Measurements from ENCODE around the gene SHROOM3. TPM values are rescaled to one million over a fixed set of nuclear protein-coding genes. Genes with fewer than 3 reads are reported as not detected.
A peak's percentile ranks its signal among the peaks of the same experiment; 100 is the strongest.

The SHROOM3 gene
- total RNA-seq, 2 donors from 2014 or later, result 18.1 to 21.8 TPM

- WGBS, 2 experiments (ENCODE audit: insufficient coverage in 1 of 2, insufficient read length in 1 of 2), result 80 to 86% methylated on average over 5 to 6 of the region's 6 CpGs
- peaks cover 3% of the 10 kb centered on the region for H3K9me3 Mint-ChIP-seq
- Histone ChIP-seq H3K27me3 (ENCODE audit: control insufficient read depth, insufficient read depth, low read length, poor library complexity, severe bottlenecking) (no peaks in the 10 kb centered on the region), H3K9ac (ENCODE audit: extremely low read depth, low read length, poor library complexity, severe bottlenecking) (no peak overlapping the region), H3K4me1 (ENCODE audit: control insufficient read depth, insufficient read depth, low read length) (peaks cover 3% of the 10 kb centered on the region), H3K27ac (ENCODE audit: low read depth, low read length) (peak overlapping the region; percentile 4), H3K4me3 (ENCODE audit: low read length) (no peak overlapping the region), H3K9me3 (ENCODE audit: control insufficient read depth, low read length) (no peaks in the 10 kb centered on the region), H3K36me3 (ENCODE audit: control insufficient read depth, insufficient read depth, low read length) (no peaks in the 10 kb centered on the region)
- no peak overlapping the region for H3K4me3 Mint-ChIP-seq
- no peaks in the 10 kb centered on the region for H3K36me3 Mint-ChIP-seq (ENCODE audit: low read depth)
- no peak for DNase-seq
- TF ChIP-seq CTCF (conservative IDR thresholded peaks at IDR 0.05), result no peak
- no peaks in the 10 kb centered on the region for H3K27me3 Mint-ChIP-seq (ENCODE audit: insufficient read depth)
- peaks cover 11% of the 10 kb centered on the region for H3K4me1 Mint-ChIP-seq
- H3K27ac Mint-ChIP-seq, result no peak overlapping the region
Observed at GRCh38 chr4:76489686-76490161, 54.7 kb downstream of the SHROOM3 start.

DNA sequence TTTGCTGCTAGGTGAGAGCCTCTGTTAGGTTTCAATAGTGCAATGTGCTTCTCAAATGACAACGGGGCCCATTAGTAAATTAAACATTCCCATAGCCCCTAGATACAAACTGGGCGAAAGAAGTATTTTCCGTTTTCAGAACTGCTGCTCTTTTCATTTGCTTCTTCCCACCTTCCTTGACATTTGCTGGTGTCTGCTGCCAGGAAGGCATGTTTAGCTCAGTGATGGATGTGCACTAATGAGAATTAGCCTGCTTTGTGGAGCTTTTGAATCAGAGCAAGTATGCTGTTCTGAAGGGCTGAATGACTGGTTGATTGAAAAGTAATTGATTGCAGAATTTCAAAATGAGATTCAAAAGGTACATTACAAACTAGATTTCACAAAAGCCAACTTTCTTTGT is 57.0 kb downstream of the SHROOM3 start:
- Mint-ChIP-seq H3K36me3 (ENCODE audit: low read depth) (no peaks in the 10 kb centered on the region), H3K4me3 (no peak overlapping the region), H3K4me1 (no peaks in the 10 kb centered on the region), H3K9me3 (peaks cover 3% of the 10 kb centered on the region), H3K27me3 (ENCODE audit: insufficient read depth) (no peaks in the 10 kb centered on the region), H3K27ac (no peak overlapping the region)
- H3K36me3 ChIP-seq (ENCODE audit: control insufficient read depth, insufficient read depth, low read length), result no peaks in the 10 kb centered on the region
- H3K27me3 ChIP-seq (ENCODE audit: control insufficient read depth, insufficient read depth, low read length, poor library complexity, severe bottlenecking), result no peaks in the 10 kb centered on the region
- no peak for DNase-seq
- no peak for TF ChIP-seq CTCF (conservative IDR thresholded peaks at IDR 0.05)
- H3K9me3 ChIP-seq (ENCODE audit: control insufficient read depth, low read length), result no peaks in the 10 kb centered on the region
- H3K9ac ChIP-seq (ENCODE audit: extremely low read depth, low read length, poor library complexity, severe bottlenecking), result no peak overlapping the region
- H3K4me3 ChIP-seq (ENCODE audit: low read length), result no peak overlapping the region
- H3K4me1 ChIP-seq (ENCODE audit: control insufficient read depth, insufficient read depth, low read length), result no peaks in the 10 kb centered on the region
- WGBS, 2 experiments (ENCODE audit: insufficient coverage in 1 of 2, insufficient read length in 1 of 2), result 83 to 92% methylated on average over 3 of the region's 3 CpGs
- H3K27ac ChIP-seq (ENCODE audit: low read depth, low read length), result peak overlapping the region; percentile 83

DNA sequence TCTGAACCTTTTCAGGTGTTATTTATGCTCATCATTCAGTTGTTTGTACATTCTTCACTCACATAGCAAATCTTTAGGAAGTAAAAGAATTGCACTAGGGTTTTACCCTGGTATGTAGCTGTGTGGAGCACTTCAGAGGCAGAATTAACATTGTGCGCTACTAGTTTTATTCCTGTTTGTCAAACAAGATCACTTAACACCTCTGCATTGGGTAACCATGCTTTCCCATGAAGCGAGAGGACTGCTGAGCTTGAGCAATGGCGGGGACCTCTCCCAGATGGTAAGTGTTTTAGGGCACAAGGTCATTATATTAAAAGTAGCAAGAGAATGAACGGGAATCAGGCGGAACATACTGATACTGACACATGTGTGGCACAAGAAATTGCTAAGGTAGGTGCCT is 59.2 kb downstream of the SHROOM3 start:
- WGBS, 2 experiments (ENCODE audit: insufficient coverage in 1 of 2, insufficient read length in 1 of 2), result 91 to 97% methylated on average over 5 of the region's 5 CpGs
- H3K4me1 ChIP-seq (ENCODE audit: control insufficient read depth, insufficient read depth, low read length), result no peaks in the 10 kb centered on the region
- H3K4me1 Mint-ChIP-seq, result no peaks in the 10 kb centered on the region
- peaks cover 3% of the 10 kb centered on the region for H3K9me3 Mint-ChIP-seq
- H3K9me3 ChIP-seq (ENCODE audit: control insufficient read depth, low read length), result no peaks in the 10 kb centered on the region
- no peaks in the 10 kb centered on the region for H3K27me3 ChIP-seq (ENCODE audit: control insufficient read depth, insufficient read depth, low read length, poor library complexity, severe bottlenecking)
- no peak overlapping the region for H3K27ac ChIP-seq (ENCODE audit: low read depth, low read length)
- no peak overlapping the region for H3K4me3 Mint-ChIP-seq
- no peaks in the 10 kb centered on the region for H3K36me3 Mint-ChIP-seq (ENCODE audit: low read depth)
- H3K27me3 Mint-ChIP-seq (ENCODE audit: insufficient read depth), result no peaks in the 10 kb centered on the region
- no peak overlapping the region for H3K4me3 ChIP-seq (ENCODE audit: low read length)
- no peak overlapping the region for H3K27ac Mint-ChIP-seq
- no peak for TF ChIP-seq CTCF (conservative IDR thresholded peaks at IDR 0.05)
- H3K9ac ChIP-seq (ENCODE audit: extremely low read depth, low read length, poor library complexity, severe bottlenecking), result no peak overlapping the region
- no peak for DNase-seq
- no peaks in the 10 kb centered on the region for H3K36me3 ChIP-seq (ENCODE audit: control insufficient read depth, insufficient read depth, low read length)

All from endodermal cell (in vitro differentiated cells).